HepG2 (cell line): Measurements from ENCODE around the gene E2F1. TPM values are rescaled to one million over a fixed set of nuclear protein-coding genes. Genes with fewer than 3 reads are reported as not detected.
A peak's percentile ranks its signal among the peaks of the same experiment; 100 is the strongest.

Experiments
- AGO2 ChIP-seq: fragments of 200-400 bp; formaldehyde crosslinking; optimal IDR thresholded peaks from 2 replicates; pipeline ENCODE3; 2017; ENCODE audit warnings: mild to moderate bottlenecking, low read depth, low read length, moderate library complexity
- ARID5B ChIP-seq: IDR thresholded peaks from 2 replicates; pipeline ENCODE4 v1.4.0; 2020; ENCODE audit warnings: mild to moderate bottlenecking, missing genetic modification reagents
- CHD4 ChIP-seq: fragments of 200-600 bp; sonication (generic); IDR thresholded peaks from 2 replicates; pipeline ENCODE4 v1.7.0; 2017; ENCODE audit warnings: mild to moderate bottlenecking, low read length, borderline replicate concordance
- ERF ChIP-seq: IDR thresholded peaks from 2 replicates; pipeline ENCODE4 v1.6.1; 2018; ENCODE audit warnings: missing biosample characterization, missing genetic modification reagents
- ETV6 ChIP-seq: sonication (generic); formaldehyde crosslinking; conservative IDR thresholded peaks from 2 replicates; pipeline ENCODE4 v1.4.0; 2020; ENCODE audit warnings: missing genetic modification reagents
- HOXA9 ChIP-seq: sonication (generic); formaldehyde crosslinking; IDR thresholded peaks from 2 replicates; pipeline ENCODE4 v1.8.1; 2022; ENCODE audit warnings: missing genetic modification reagents, mild to moderate bottlenecking, moderate library complexity, borderline replicate concordance
- KAT7 ChIP-seq: IDR thresholded peaks from 2 replicates; pipeline ENCODE4 v1.6.1; 2018; ENCODE audit warnings: borderline replicate concordance, missing compliant biosample characterization
- MAZ ChIP-seq, 2 experiments: sonication (generic) in 1 of 2; formaldehyde crosslinking in 1 of 2; IDR thresholded peaks; 2 replicates each; pipeline versions ENCODE4 v1.5.0 to v1.6.1; 2012 to 2020; ENCODE audit warnings: low read depth in 2 of 2, mild to moderate bottlenecking in 2 of 2, borderline replicate concordance in 1 of 2, improper control_type of control experiment in 1 of 2, low read length in 1 of 2, missing genetic modification reagents in 1 of 2, moderate library complexity in 1 of 2
- MTF1 ChIP-seq: sonication (generic); formaldehyde crosslinking; IDR thresholded peaks from 2 replicates; pipeline ENCODE4 v1.5.0; 2020; ENCODE audit warnings: missing genetic modification reagents
- NBN ChIP-seq: fragments of 450-650 bp; conservative IDR thresholded peaks from 2 replicates; pipeline ENCODE4 v1.6.1; 2017
- NCOA1 ChIP-seq: sonication (generic); formaldehyde crosslinking; IDR thresholded peaks from 2 replicates; pipeline ENCODE4 v1.9.0; 2021; ENCODE audit warnings: missing genetic modification reagents
- NFATC3 ChIP-seq: sonication (generic); formaldehyde crosslinking; IDR thresholded peaks from 2 replicates; pipeline ENCODE4 v1.5.1; 2020; ENCODE audit warnings: mild to moderate bottlenecking, missing genetic modification reagents
- NFE2L2 ChIP-seq: fragments of 150-350 bp; IDR thresholded peaks from 2 replicates; pipeline ENCODE4 v1.6.1; 2014; ENCODE audit warnings: low read length
- PHB2 ChIP-seq: fragments of 450-650 bp; IDR thresholded peaks from 2 replicates; pipeline ENCODE4 v1.6.1; 2018; ENCODE audit not compliant: partially characterized antibody
- RNF219 ChIP-seq: sonication (generic); formaldehyde crosslinking; IDR thresholded peaks from 2 replicates; pipeline ENCODE4 v1.5.0; 2020; ENCODE audit warnings: mild to moderate bottlenecking, missing genetic modification reagents
- YY1 ChIP-seq: IDR thresholded peaks from 2 replicates; pipeline ENCODE4 v1.6.1; 2011; ENCODE audit warnings: low read length, low read depth, moderate library complexity, mild to moderate bottlenecking; ENCODE audit not compliant: insufficient read depth, insufficient replicate concordance
- ZNF256 ChIP-seq: sonication (generic); formaldehyde crosslinking; conservative IDR thresholded peaks from 2 replicates; pipeline ENCODE4 v1.4.0; 2020; ENCODE audit warnings: missing genetic modification reagents
- ZNF296 ChIP-seq: sonication (generic); formaldehyde crosslinking; conservative IDR thresholded peaks from 2 replicates; pipeline ENCODE4 v1.5.0; 2020; ENCODE audit warnings: mild to moderate bottlenecking, missing genetic modification reagents
- ZNF33A ChIP-seq: sonication (generic); formaldehyde crosslinking; IDR thresholded peaks from 2 replicates; pipeline ENCODE4 v1.5.1; 2020; ENCODE audit warnings: missing genetic modification reagents, mild to moderate bottlenecking, moderate library complexity, borderline replicate concordance
- ZNF607 ChIP-seq: sonication (generic); formaldehyde crosslinking; IDR thresholded peaks from 2 replicates; pipeline ENCODE4 v1.5.1; 2020; ENCODE audit warnings: missing genetic modification reagents, mild to moderate bottlenecking, borderline replicate concordance
- ZNF619 ChIP-seq: sonication (generic); formaldehyde crosslinking; IDR thresholded peaks from 2 replicates; pipeline ENCODE4 v1.4.0; 2020; ENCODE audit warnings: mild to moderate bottlenecking, missing genetic modification reagents
- polyA plus RNA-seq, 8 experiments: library from polyadenylated mRNA; depleted of rRNA in 3 of 8; stranded (reverse) in 7 of 8; unstranded in 1 of 8; fragments of >200 nt; fragmentation: Illumina TruSeq in 4 of 8; extraction: Trizol in 4 of 8; gene quantifications; 2 replicates each; pipeline versions ENCODE4 v1.2.1 to v1.2.3, GENCODE V29; 2011 to 2016; ENCODE audit warnings: low read depth in 4 of 8, missing spikeins in 1 of 8, mixed read lengths in 1 of 8; ENCODE audit not compliant: insufficient read depth in 1 of 8
- total RNA-seq, 5 experiments: library from RNA; depleted of rRNA; stranded (reverse); fragments of >200 nt; fragmentation: Illumina TruSeq; extraction: Trizol; gene quantifications; 2 replicates each; pipeline ENCODE4 v1.2.3, GENCODE V29; 2016; ENCODE audit warnings: low read depth in 1 of 5
- TF ChIP-seq, protein P1 (sequence below): sonication (generic); formaldehyde crosslinking; IDR thresholded peaks from 2 replicates; pipeline ENCODE4 v1.4.0; 2020; ENCODE audit warnings: missing genetic modification reagents, borderline replicate concordance

The E2F1 gene
- total and polyA plus RNA-seq, 2 of the 13 experiments (the other 11 are each of a cell fraction or from before 2014, with no cell fraction given): 25.5 to 39.4 TPM

GRCh38 chr20:33724439-33725094, 38.4 kb upstream of the E2F1 start (continued):
- TF ChIP-seq, protein P1, sequence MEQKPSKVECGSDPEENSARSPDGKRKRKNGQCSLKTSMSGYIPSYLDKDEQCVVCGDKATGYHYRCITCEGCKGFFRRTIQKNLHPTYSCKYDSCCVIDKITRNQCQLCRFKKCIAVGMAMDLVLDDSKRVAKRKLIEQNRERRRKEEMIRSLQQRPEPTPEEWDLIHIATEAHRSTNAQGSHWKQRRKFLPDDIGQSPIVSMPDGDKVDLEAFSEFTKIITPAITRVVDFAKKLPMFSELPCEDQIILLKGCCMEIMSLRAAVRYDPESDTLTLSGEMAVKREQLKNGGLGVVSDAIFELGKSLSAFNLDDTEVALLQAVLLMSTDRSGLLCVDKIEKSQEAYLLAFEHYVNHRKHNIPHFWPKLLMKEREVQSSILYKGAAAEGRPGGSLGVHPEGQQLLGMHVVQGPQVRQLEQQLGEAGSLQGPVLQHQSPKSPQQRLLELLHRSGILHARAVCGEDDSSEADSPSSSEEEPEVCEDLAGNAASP (CRISPR knock-in tag): peak; percentile 67; the same call in 1 of the 2 replicates
- TF ChIP-seq NFE2L2: no peak
- no peak for TF ChIP-seq YY1
- TF ChIP-seq ZNF607: no peak; the same call in 1 of the 2 replicates
- TF ChIP-seq ARID5B (CRISPR knock-in tag): peak; percentile 84
- no peak for TF ChIP-seq NCOA1
- TF ChIP-seq MTF1 (CRISPR knock-in tag): no peak
- TF ChIP-seq KAT7 (CRISPR knock-in tag): no peak; the same call in 1 of the 2 replicates
- TF ChIP-seq HOXA9 (CRISPR knock-in tag): no peak
- no peak for TF ChIP-seq ZNF296 (CRISPR knock-in tag)
- no peak for TF ChIP-seq PHB2
- TF ChIP-seq ETV6 (CRISPR knock-in tag): no peak
- TF ChIP-seq ZNF619 (CRISPR knock-in tag): no peak
- peak; percentile 50; the same call in 1 of the 2 replicates for TF ChIP-seq ERF (CRISPR knock-in tag)
- TF ChIP-seq AGO2: no peak
- TF ChIP-seq ZNF256 (CRISPR knock-in tag): no peak
- TF ChIP-seq NBN: no peak
- no peak for TF ChIP-seq RNF219 (CRISPR knock-in tag)
- TF ChIP-seq MAZ (IDR thresholded peaks at IDR 0.05; ENCODE audit: borderline replicate concordance, low read depth, low read length): no peak
- TF ChIP-seq MAZ (CRISPR knock-in tag; IDR thresholded peaks at IDR 0.05; ENCODE audit: low read depth): peak; percentile 50; the same call in 1 of the 2 replicates
- TF ChIP-seq ZNF33A: no peak
- TF ChIP-seq CHD4: peak; percentile 82; the same call in 1 of the 2 replicates
- TF ChIP-seq NFATC3: no peak
